K562 (cell line): ENCODE measurements around the gene MYH7B. TPM values are rescaled to one million over a fixed set of nuclear protein-coding genes. Genes with fewer than 3 reads are reported as not detected.
A peak's percentile ranks its signal among the peaks of the same experiment; 100 is the strongest.

Source experiments
- ATAC-seq: fragments of 200-7000 bp; cut with Tn5 transposase; 3 replicates; pipeline ENCODE4 v1.9.1; 2020; ENCODE audit warnings: moderate library complexity
- BruUV-seq: library from RNA; stranded (reverse); fragments of 400-500 nt; replicated peaks from 2 replicates; lab custom pipeline; 2021; lab: Mats Ljungman, UMichigan
- CTCF ChIA-PET: fragments of 300-600 bp; formaldehyde crosslinking; extraction: SDS; loops from one replicate; lab custom pipeline; 2021; ENCODE audit warnings: low intra/inter-chr PET ratio; lab: Yijun Ruan, JAX
- POLR2A ChIA-PET: fragments of 300-600, 350-650 bp; sonication (Branson Sonifier 250); formaldehyde crosslinking; extraction: SDS; loops from one replicate; lab custom pipeline; 2021; ENCODE audit warnings: antibody characterized with exemption, inconsistent platforms; lab: Yijun Ruan, JAX
- DNase-seq, 4 experiments: peaks; one replicate each; pipeline versions ENCODE4 v3.0.0 to v3.0.0-alpha.2; 2011 to 2018; ENCODE audit warnings: low spot score in 3 of 4, mixed read lengths in 3 of 4; ENCODE audit errors: extremely low read depth in 1 of 4
- FAIRE-seq: peaks from 2 replicates; lab custom pipeline; 2011; peaks lifted over from hg19 to GRCh38; lab: Jason Lieb, UNC
- H2AFZ ChIP-seq: 2 replicates; pipeline ENCODE4 v1.6.0; 2011; ENCODE audit warnings: low read depth, low read length, control low read depth, inconsistent platforms
- H3K27ac ChIP-seq: fragments of 200-600 bp; 3 replicates; pipeline ENCODE4 v1.8.0; 2011; ENCODE audit warnings: low read depth, mild to moderate bottlenecking, control low read depth, inconsistent platforms, low read length, moderate library complexity, mixed read lengths; ENCODE audit errors: extremely low read depth
- H3K27me3 ChIP-seq, 2 experiments: fragments of 300-600 bp in 1 of 2; 2 replicates in 1 of 2; 3 replicates in 1 of 2; pipeline versions ENCODE4 v1.6.0 to v1.8.0; 2011; ENCODE audit warnings: inconsistent platforms in 2 of 2, low read length in 2 of 2, mild to moderate bottlenecking in 1 of 2, mixed read lengths in 1 of 2, moderate library complexity in 1 of 2; ENCODE audit not compliant: control insufficient read depth in 2 of 2, insufficient read depth in 2 of 2
- H3K36me3 ChIP-seq: fragments of 300-600 bp; 3 replicates; pipeline ENCODE4 v1.8.0; 2011; ENCODE audit warnings: mild to moderate bottlenecking, low read length, inconsistent platforms; ENCODE audit not compliant: control insufficient read depth, insufficient read depth
- H3K4me1 ChIP-seq, 2 experiments: fragments of 200-600 bp in 1 of 2; replicated peaks in 1 of 2; 2 replicates in 1 of 2; 3 replicates in 1 of 2; pipeline versions ENCODE4 v1.5.1 to v1.8.0; 2011; ENCODE audit warnings: inconsistent platforms in 2 of 2, low read length in 2 of 2, mild to moderate bottlenecking in 1 of 2, mixed read lengths in 1 of 2, moderate library complexity in 1 of 2; ENCODE audit not compliant: control insufficient read depth in 2 of 2, insufficient read depth in 2 of 2
- H3K4me2 ChIP-seq: 2 replicates; pipeline ENCODE4 v1.6.1; 2011; ENCODE audit warnings: low read length, control low read depth, inconsistent platforms, mixed read lengths; ENCODE audit not compliant: insufficient read depth
- H3K4me3 ChIP-seq: fragments of 200-600 bp; sonication (generic), shearing (Covaris generic); 2 replicates; pipeline ENCODE4 v1.5.1; 2016; ENCODE audit warnings: control low read depth, inconsistent platforms
- H3K79me2 ChIP-seq: fragments of 200-600 bp; 3 replicates; pipeline ENCODE4 v1.8.0; 2011; ENCODE audit warnings: low read length, inconsistent platforms; ENCODE audit not compliant: control insufficient read depth, insufficient read depth
- H3K9ac ChIP-seq, 2 experiments: 2 replicates each; pipeline versions ENCODE4 v1.6.0 to v1.6.1; 2011; ENCODE audit warnings: low read depth in 2 of 2, low read length in 2 of 2, control low read depth in 1 of 2, inconsistent platforms in 1 of 2, mild to moderate bottlenecking in 1 of 2, mixed read lengths in 1 of 2; ENCODE audit not compliant: insufficient read depth in 1 of 2
- H3K9me1 ChIP-seq: one replicate; pipeline ENCODE4 v1.6.0; 2011; ENCODE audit warnings: inconsistent platforms, mild to moderate bottlenecking, low read length, moderate library complexity; ENCODE audit not compliant: control insufficient read depth, insufficient read depth
- H3K9me3 ChIP-seq: replicated peaks from 2 replicates; pipeline ENCODE4 v1.5.1; 2011; ENCODE audit warnings: low read depth, low read length, inconsistent platforms; ENCODE audit not compliant: control insufficient read depth, insufficient read depth
- H4K20me1 ChIP-seq: replicated peaks from 2 replicates; pipeline ENCODE4 v1.6.1; 2011; ENCODE audit warnings: low read length, inconsistent platforms, mixed read lengths; ENCODE audit not compliant: control insufficient read depth, insufficient read depth
- SRSF3 ChIP-seq: fragments of 200-400 bp; formaldehyde crosslinking; IDR thresholded peaks from 2 replicates; pipeline ENCODE4 v1.6.1; 2016; ENCODE audit warnings: mild to moderate bottlenecking, low read length, moderate library complexity; ENCODE audit not compliant: insufficient read depth
- TEAD4 ChIP-seq, 2 experiments: sonication (generic) in 1 of 2; formaldehyde crosslinking in 1 of 2; IDR thresholded peaks; 2 replicates each; pipeline versions ENCODE4 v1.6.1 to v1.8.0; 2012 to 2022; ENCODE audit warnings: borderline replicate concordance in 1 of 2, inconsistent platforms in 1 of 2, low read length in 1 of 2, mild to moderate bottlenecking in 1 of 2, missing genetic modification reagents in 1 of 2
- YY1 ChIP-seq, 3 experiments: IDR thresholded peaks; 2 replicates each; pipeline ENCODE4 v1.6.1; 2011; ENCODE audit warnings: low read length in 2 of 3, mild to moderate bottlenecking in 2 of 3, moderate library complexity in 2 of 3, borderline replicate concordance in 1 of 3, control low read depth in 1 of 3, low read depth in 1 of 3; ENCODE audit not compliant: insufficient read depth in 3 of 3, insufficient replicate concordance in 2 of 3, control insufficient read depth in 1 of 3, insufficient read length in 1 of 3; ENCODE audit errors: extremely low read depth in 1 of 3
- ZNF134 ChIP-seq: fragments of 250-450 bp; sonication (Bioruptor Pico); conservative IDR thresholded peaks from 2 replicates; pipeline ENCODE4 v1.4.0; 2020
- ZNF518B ChIP-seq: fragments of 250-450 bp; sonication (Bioruptor Pico); IDR thresholded peaks from 2 replicates; pipeline ENCODE4 v1.5.0; 2021; ENCODE audit warnings: mild to moderate bottlenecking, moderate library complexity
- WGBS: fragments of 100-300 bp; shearing (Covaris generic); methylation state at CpG from one replicate; pipeline ENCODE4 v1.1.6; 2016; ENCODE audit warnings: low coverage, mixed read lengths; ENCODE audit not compliant: insufficient coverage; ENCODE audit errors: missing lambda C conversion rate; 5-methylcytosine and 5-hydroxymethylcytosine counted together
- in situ Hi-C: fragments of 300-500 bp; cut with MboI; formaldehyde crosslinking; loops from 4 replicates; pipeline ENCODE4 v1.15.0; 2018; ENCODE audit warnings: inconsistent platforms, mixed read lengths
- intact Hi-C: fragments of 100-400 bp; cut with micrococcal nuclease; formaldehyde crosslinking; loops from 2 replicates; pipeline ENCODE4 v1.14.2; 2022
- polyA plus RNA-seq, 8 experiments: library from polyadenylated mRNA; depleted of rRNA in 4 of 8; stranded (reverse) in 5 of 8; unstranded in 3 of 8; fragments of >200 nt; fragmentation: Nextera tagmentation in 2 of 8; fragmentation: Illumina TruSeq in 1 of 8; extraction: Ambion mirVana in 2 of 8; extraction: Trizol in 1 of 8; gene quantifications; 2 replicates each; pipeline versions ENCODE4 v1.2.1 to v1.2.3, GENCODE V29; 2011 to 2014; ENCODE audit warnings: inconsistent platforms in 1 of 8, missing spikeins in 1 of 8
- total RNA-seq, 7 experiments: library from RNA; depleted of rRNA in 6 of 7; stranded (reverse); fragments of >200 nt in 6 of 7; fragmentation: Illumina TruSeq in 2 of 7; extraction: Trizol in 2 of 7; gene quantifications; 2 replicates each; pipeline versions ENCODE4 v1.2.1 to v1.2.3, GENCODE V29; 2011 to 2021; ENCODE audit warnings: low replicate concordance in 1 of 7

Gene MYH7B
- total and polyA plus RNA-seq, 9 of the 15 experiments (the other 6 are each of a cell fraction or from before 2014, with no cell fraction given), result 0.07 to 0.34 (median 0.13) TPM; not detected in 3

- no peaks in the 10 kb centered on the region; a peak in 1 of 5 replicates for H3K4me1 ChIP-seq
- in situ Hi-C loops (no loop called here), intact Hi-C loops (no loop called here)
- no peak overlapping the region for H3K9ac ChIP-seq
- no peaks in the 10 kb centered on the region for H3K9me1 ChIP-seq
- no peak overlapping the region for H3K4me2 ChIP-seq
- H2AFZ ChIP-seq, result no peak overlapping the region
- CTCF ChIA-PET, result no interaction called here
- no peak overlapping the region for H3K27ac ChIP-seq
- no TSS peak for BruUV-seq
- no peak for DNase-seq
- 67% methylated on average over 1 of the region's 1 CpG for WGBS
- H3K36me3 ChIP-seq, result peaks cover 95% of the 10 kb centered on the region
- H3K27me3 ChIP-seq, result no peaks in the 10 kb centered on the region
- no peaks in the 10 kb centered on the region for H3K79me2 ChIP-seq
- peaks cover 5% of the 10 kb centered on the region for H3K9me3 ChIP-seq
- H3K4me3 ChIP-seq, result no peak overlapping the region
- FAIRE-seq, result peak; percentile 52
- TF ChIP-seq ZNF134 (CRISPR knock-in tag) (peak; percentile 76), YY1 (IDR thresholded peaks at IDR 0.05; ENCODE audit: borderline replicate concordance in 1 of 3, control insufficient read depth in 1 of 3, extremely low read depth in 1 of 3, insufficient read depth in 3 of 3, insufficient read length in 1 of 3, insufficient replicate concordance in 2 of 3, low read depth in 1 of 3, low read length in 2 of 3) (no peak)
- H4K20me1 ChIP-seq, result no peaks in the 10 kb centered on the region
- no peak; the same call in 2 of the 3 replicates for ATAC-seq
- POLR2A ChIA-PET, result interaction anchor here (0.7 to 0.8 kb wide), 2 partner anchors 10 to 921 kb away, joined by 4 read pairs; no protein-coding TSS in a partner anchor
Observed at GRCh38 chr20:34925981-34926380, 29.7 kb upstream of the MYH7B start.

GRCh38 chr20:34926581-34926980, 29.1 kb upstream of the MYH7B start:
- intact Hi-C loops (no loop called here), in situ Hi-C loops (no loop called here)
- Histone ChIP-seq H3K4me2 (no peak overlapping the region), H3K9ac (no peak overlapping the region), H3K79me2 (no peaks in the 10 kb centered on the region), H3K9me3 (peaks cover 5% of the 10 kb centered on the region), H3K9me1 (peaks cover 4% of the 10 kb centered on the region), H3K4me3 (no peak overlapping the region), H2AFZ (no peak overlapping the region), H3K36me3 (peaks cover 95% of the 10 kb centered on the region), H3K27me3 (no peaks in the 10 kb centered on the region), H3K4me1 (no peaks in the 10 kb centered on the region; a peak in 1 of 5 replicates), H4K20me1 (no peaks in the 10 kb centered on the region), H3K27ac (no peak overlapping the region)
- ChIA-PET POLR2A (interaction anchor here (0.7 to 1.0 kb wide), 2 partner anchors 11 to 29 kb away, joined by 4 read pairs; partner anchors contain the start of genes GSS and MYH7B), CTCF (no interaction called here)
- BruUV-seq, result no TSS peak
- DNase-seq, result no peak
- ATAC-seq, result no peak
- TF ChIP-seq ZNF518B (CRISPR knock-in tag) (no peak), TEAD4 (IDR thresholded peaks at IDR 0.05; ENCODE audit: low read length) (no peak), TEAD4 (CRISPR knock-in tag; IDR thresholded peaks at IDR 0.05; ENCODE audit: borderline replicate concordance) (no peak), SRSF3 (no peak)
- no peak for FAIRE-seq
- WGBS, result 92% methylated on average over 1 of the region's 1 CpG
